Left forelimb (tissue), 1 donor: ENCODE data around the gene ARID4B.
"Not testable (repeated sequence)": the region's sequence is repeated elsewhere in the genome, so short reads cannot be mapped to it uniquely, and the experiment has no call there.

Experiments
- DNase-seq: peaks from one replicate; pipeline ENCODE4 v3.0.0-alpha.2; 2018; ENCODE audit warnings: low spot score

ARID4B gene

DNA sequence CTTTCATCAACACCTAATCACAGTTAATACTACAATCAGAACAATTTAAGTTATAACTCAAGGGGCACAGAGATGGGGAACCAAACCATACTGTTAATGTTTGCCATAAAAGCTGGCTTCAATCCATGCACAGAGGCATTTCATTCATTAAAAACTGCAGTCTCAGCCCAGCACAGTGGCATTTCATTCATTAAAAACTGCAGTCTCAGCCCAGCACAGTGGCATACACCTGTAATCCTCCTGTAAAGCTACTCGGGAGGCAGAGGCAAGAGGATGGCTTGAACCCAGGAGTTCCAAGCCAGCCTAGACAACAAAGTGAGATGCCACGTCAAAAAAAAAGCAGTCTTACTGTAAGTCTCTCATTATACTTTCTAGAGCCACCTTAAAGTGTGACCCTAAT lies 29.2 kb downstream of the ARID4B start:
- no peak for DNase-seq

- DNase-seq, result no peak
These were observed 30.4 kb downstream of the ARID4B start for GRCh38 chr1:235297579-235297978.

DNA sequence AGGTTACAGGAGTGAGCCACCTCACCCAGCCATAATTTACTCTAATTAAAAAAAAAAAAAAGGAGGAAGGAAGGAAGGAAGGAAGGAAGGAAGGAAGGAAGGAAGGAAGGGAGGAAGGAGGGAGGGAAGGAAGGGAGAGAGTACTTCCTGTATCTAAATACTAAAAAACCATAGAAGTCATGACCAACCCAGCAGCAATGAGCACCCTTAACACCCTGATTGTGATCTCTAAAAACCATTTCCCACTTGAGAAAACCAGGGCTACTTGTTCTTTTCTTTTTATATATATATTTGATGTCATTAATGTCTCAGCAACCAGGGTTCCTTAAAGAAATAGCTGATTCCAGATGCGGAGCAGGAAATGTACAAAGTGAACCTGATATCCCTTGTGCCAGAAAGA lies 31.2 kb downstream of the ARID4B start:
- DNase-seq, result no peak

DNA sequence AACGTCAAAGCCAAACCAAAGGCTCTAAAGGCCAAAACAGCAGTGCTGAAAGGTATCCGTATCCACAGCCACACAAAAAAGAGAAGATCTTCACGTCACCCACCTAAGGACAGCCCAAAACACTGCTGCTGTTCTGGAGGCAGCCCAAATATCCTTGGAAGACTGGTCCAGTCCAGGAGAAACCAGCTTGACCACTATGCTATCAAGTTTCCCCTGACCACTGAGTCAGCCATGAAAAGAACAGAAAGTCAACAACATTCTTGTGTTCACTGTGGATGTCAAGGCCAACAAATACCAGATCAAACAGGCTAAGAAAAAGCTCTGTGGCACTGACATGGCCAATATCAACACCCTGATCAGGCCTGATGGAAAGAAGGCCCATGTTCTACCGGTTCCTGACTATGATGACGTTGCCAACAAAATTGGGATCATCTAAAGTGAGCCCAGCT lies 32.1 kb downstream of the ARID4B start:
- no peak for DNase-seq

DNA sequence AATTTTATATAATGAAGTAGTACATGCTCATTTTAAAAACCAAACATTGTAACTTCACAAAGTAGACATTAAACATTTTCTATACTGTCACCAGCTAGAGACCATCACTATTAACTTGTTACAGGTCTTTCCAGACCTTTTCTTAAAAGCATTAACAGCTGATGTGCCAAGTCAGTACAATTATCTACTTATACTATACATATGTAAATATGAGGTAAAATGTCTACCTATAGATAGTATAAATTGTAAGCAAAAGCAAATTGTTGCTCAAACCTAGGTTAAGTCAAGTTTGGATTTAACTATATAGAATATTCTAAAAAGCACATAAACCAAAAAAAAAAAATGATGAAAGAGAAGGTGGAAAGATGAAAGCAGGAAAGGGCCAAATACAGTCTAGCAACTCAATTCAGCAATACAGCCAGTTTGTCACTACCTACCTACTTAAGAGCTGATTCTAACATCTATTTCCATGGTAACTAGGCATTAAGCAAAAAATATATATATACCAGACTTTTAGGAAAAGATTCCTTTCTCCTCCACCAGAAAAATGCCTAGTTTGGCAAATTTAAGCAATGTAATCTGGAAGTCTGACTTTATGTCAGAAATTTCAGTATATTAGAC lies 34.5 kb downstream of the ARID4B start:
- DNase-seq, result no peak

GRCh38 chr1:235292790-235293189 lies 35.2 kb downstream of the ARID4B start:
- DNase-seq, result no peak

GRCh38 chr1:235291599-235292091 lies 36.3 kb downstream of the ARID4B start:
- DNase-seq, result no peak

- DNase-seq, result no peak
These were observed 37.1 kb downstream of the ARID4B start for GRCh38 chr1:235290740-235291502.

GRCh38 chr1:235289859-235290739 lies 37.9 kb downstream of the ARID4B start:
- DNase-seq, result no peak

GRCh38 chr1:235287208-235287882 lies 40.6 kb downstream of the ARID4B start:
- no peak for DNase-seq

DNA sequence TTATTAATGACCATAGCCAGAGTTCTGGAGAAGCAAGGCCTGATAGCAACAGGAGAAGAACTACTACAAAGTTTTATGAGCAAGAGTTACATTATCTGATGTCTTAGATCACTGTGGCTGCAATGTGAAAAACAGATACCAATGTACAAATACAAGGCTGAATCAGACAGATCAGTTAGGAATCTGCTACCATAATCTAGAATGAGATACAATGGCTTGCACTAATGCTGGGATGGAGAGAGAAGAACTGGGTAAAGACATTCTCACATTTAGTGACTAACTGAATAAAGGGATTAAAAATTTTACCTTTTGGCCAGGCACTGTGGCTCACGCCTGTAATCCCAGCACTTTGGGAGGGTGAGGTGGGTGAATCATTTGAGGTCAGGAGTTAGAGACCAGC lies 41.3 kb downstream of the ARID4B start:
- DNase-seq, result no peak

GRCh38 chr1:235284231-235284769 lies 43.7 kb downstream of the ARID4B start:
- no peak for DNase-seq

GRCh38 chr1:235283636-235284035 lies 44.3 kb downstream of the ARID4B start:
- DNase-seq, result not testable (repeated sequence)

DNA sequence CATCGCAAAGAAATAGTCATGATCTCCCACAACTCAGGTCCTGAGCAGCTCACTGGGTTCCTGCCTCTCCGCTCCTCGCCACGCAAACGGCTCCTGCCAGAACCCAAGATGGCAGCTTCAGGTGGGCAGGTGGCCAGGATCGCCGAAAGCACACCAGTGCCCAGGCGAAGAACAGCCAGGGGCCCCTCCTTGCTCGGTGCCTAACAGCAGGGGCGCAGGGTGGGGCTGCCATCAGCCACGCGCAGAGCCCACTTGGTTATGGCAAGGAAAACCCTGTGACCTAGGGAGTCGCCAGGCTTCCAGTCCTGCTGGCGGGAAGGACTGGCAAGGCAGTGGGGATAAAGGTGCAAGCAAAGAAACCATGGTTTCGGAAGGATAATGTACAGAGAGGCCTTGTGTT lies 47.5 kb downstream of the ARID4B start:
- no peak for DNase-seq

DNA sequence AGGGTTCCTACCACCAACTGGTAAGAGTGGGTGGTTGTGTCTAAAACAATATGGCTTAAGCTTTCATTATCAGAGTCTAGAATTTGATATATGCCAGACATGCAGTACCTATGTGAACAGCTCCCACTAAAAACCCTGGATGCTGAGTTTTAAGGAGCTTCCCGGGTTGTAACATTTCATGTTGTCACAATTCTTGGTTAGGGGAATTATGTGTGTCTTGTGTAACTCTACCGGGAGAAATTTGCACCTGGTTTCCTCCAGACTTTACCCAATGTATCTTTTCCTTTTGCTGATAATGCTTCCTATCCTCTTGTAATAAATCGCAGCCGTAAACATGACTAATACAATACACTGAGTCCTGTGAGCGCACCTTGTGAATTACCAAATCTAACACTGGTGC lies 48.3 kb downstream of the ARID4B start:
- no peak for DNase-seq

- no peak for DNase-seq
These were observed 49.1 kb downstream of the ARID4B start for GRCh38 chr1:235278915-235279292.

DNA sequence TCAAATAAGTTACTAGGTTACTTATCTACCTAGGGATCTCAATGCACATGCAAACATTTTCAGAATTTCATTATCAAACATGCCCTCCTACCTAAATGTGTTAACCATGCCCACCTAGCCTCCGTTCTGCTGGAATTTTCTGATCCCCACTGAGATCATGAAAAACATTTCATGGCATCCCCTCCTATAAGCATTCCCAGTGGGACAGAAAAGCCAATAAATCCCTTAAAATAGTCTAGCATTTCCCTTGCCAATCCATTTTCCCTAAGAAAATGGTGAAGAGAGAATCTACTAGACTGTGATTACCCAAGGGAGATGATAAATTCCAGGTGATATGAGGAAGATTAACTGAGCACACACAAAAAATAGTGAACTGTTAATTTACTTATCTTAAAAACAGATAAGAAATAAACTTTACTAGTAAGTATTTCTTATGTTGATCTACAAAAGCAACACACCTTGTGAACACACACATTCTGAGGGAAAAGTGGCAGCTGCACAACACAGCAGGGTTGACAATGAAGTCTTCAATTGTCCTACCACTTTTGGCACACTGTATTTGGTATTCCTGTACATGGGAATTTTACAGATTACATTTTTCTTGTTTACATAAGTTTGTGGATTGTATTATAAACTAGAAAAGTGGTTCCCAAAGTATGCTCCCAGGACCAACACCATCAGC lies 49.6 kb downstream of the ARID4B start:
- no peak for DNase-seq

DNA sequence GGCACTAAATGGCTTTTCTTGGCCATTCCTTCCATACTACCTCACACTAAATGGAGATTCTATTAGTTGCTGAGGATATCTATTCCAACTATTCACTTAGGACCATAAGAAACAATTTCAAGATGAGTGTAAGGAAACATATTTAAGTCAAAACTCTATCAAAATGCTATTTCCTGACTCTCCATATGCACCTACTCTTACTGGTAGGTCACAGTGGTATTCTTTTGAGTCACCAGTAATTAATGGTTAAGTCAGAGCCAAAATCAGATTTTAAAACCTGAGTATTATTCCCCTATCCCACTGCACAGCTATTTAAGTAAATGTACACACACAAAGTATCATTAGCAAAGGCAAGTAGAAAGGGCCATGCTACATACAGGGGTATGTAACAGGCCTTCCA lies 50.3 kb downstream of the ARID4B start:
- DNase-seq, result no peak

GRCh38 chr1:235275836-235276235 lies 52.1 kb downstream of the ARID4B start:
- DNase-seq, result no peak

- no peak for DNase-seq
These were observed 52.8 kb downstream of the ARID4B start for GRCh38 chr1:235275223-235275622.

DNA sequence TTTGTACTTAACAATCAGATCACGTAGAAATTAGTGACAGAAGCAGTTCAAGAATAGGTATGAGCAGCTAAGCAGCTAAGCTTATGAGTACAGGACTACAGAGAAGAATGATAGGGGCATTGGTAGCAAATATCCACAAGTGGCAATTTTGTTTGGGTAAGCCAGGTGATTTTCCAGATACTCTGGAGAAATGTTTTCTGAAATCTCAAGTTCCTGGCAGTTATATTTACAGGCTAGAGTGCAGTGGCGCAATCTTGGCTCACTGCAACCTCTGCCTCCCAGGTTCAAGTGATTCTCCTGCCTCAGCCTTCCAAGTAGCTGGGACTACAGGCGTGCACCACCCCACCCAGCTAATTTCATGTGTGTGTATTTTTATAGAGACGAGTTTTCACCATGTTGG lies 55.1 kb downstream of the ARID4B start:
- no peak for DNase-seq
